OCI-LY1 (cell line): Measurements from ENCODE around the gene PRKCB.

ENCODE experiments used
- H2AFZ ChIP-seq: fragments of 200-600 bp; sonication (generic), shearing (Covaris generic); 2 replicates; pipeline ENCODE4 v1.6.0; 2014; ENCODE audit warnings: antibody characterized with exemption, mild to moderate bottlenecking, low read length
- H3F3A ChIP-seq: fragments of 200-600 bp; sonication (generic), shearing (Covaris generic); 2 replicates; pipeline ENCODE4 v1.6.0; 2014; ENCODE audit warnings: mild to moderate bottlenecking, antibody characterized with exemption, low read length, moderate library complexity; ENCODE audit not compliant: insufficient read depth
- H3K27ac ChIP-seq: fragments of 200-600 bp; sonication (generic); 2 replicates; pipeline ENCODE4 v1.5.1; 2014; ENCODE audit warnings: low read length, mixed run types, mild to moderate bottlenecking, low read depth; ENCODE audit not compliant: poor library complexity, severe bottlenecking
- H3K27me3 ChIP-seq: fragments of 200-600 bp; sonication (generic); 2 replicates; pipeline ENCODE4 v1.6.0; 2014; ENCODE audit warnings: antibody characterized with exemption, mild to moderate bottlenecking, low read length, moderate library complexity; ENCODE audit not compliant: insufficient read depth
- H3K36me3 ChIP-seq: fragments of 200-600 bp; sonication (generic); 2 replicates; pipeline ENCODE4 v1.6.1; 2014; ENCODE audit warnings: mild to moderate bottlenecking, antibody characterized with exemption, low read length, moderate library complexity, mixed read lengths; ENCODE audit not compliant: insufficient read depth
- H3K4me1 ChIP-seq: fragments of 200-600 bp; sonication (generic); 2 replicates; pipeline ENCODE4 v1.5.1; 2014; ENCODE audit warnings: mild to moderate bottlenecking, low read length, moderate library complexity; ENCODE audit not compliant: insufficient read depth, severe bottlenecking
- H3K4me2 ChIP-seq: fragments of 200-600 bp; sonication (generic), shearing (Covaris generic); 2 replicates; pipeline ENCODE4 v1.6.1; 2014; ENCODE audit warnings: low read length
- H3K4me3 ChIP-seq: fragments of 200-600 bp; sonication (generic); 2 replicates; pipeline ENCODE4 v1.5.1; 2014; ENCODE audit warnings: low read length, low read depth, mild to moderate bottlenecking, mixed read lengths; ENCODE audit not compliant: poor library complexity, severe bottlenecking
- H3K79me2 ChIP-seq: fragments of 200-600 bp; shearing (Covaris generic); 2 replicates; pipeline ENCODE4 v1.6.1; 2016; ENCODE audit warnings: mixed run types, low read length, mixed read lengths; ENCODE audit not compliant: insufficient read depth
- H3K9ac ChIP-seq: fragments of 200-600 bp; sonication (generic), shearing (Covaris generic); 2 replicates; pipeline ENCODE4 v1.6.1; 2014; ENCODE audit warnings: mild to moderate bottlenecking, low read length, mixed read lengths
- H3K9me2 ChIP-seq: fragments of 200-600 bp; sonication (generic), shearing (Covaris generic); 2 replicates; pipeline ENCODE4 v1.6.1; 2014; ENCODE audit warnings: low read depth, mild to moderate bottlenecking, low read length, mixed read lengths
- H3K9me3 ChIP-seq: fragments of 200-600 bp; shearing (Covaris generic); 2 replicates; pipeline ENCODE4 v1.6.1; 2014; ENCODE audit warnings: low read length, mixed read lengths
- H4K20me1 ChIP-seq: fragments of 200-600 bp; sonication (generic), shearing (Covaris generic); 2 replicates; pipeline ENCODE4 v1.6.0; 2016; ENCODE audit warnings: mild to moderate bottlenecking, low read length; ENCODE audit not compliant: insufficient read depth
- CTCF ChIP-seq: fragments of 200-600 bp; sonication (generic), shearing (Covaris generic); IDR thresholded peaks from 2 replicates; pipeline ENCODE4 v1.5.1; 2017; ENCODE audit warnings: mild to moderate bottlenecking, antibody characterized with exemption, low read length, moderate library complexity, mixed read lengths
- EZH2 ChIP-seq: fragments of 200-600 bp; sonication (generic), shearing (Covaris generic); IDR thresholded peaks from 2 replicates; pipeline ENCODE4 v1.8.0; 2017; ENCODE audit warnings: borderline replicate concordance, mixed run types, mild to moderate bottlenecking, antibody characterized with exemption, low read length, moderate library complexity, mixed read lengths

Gene PRKCB

DNA sequence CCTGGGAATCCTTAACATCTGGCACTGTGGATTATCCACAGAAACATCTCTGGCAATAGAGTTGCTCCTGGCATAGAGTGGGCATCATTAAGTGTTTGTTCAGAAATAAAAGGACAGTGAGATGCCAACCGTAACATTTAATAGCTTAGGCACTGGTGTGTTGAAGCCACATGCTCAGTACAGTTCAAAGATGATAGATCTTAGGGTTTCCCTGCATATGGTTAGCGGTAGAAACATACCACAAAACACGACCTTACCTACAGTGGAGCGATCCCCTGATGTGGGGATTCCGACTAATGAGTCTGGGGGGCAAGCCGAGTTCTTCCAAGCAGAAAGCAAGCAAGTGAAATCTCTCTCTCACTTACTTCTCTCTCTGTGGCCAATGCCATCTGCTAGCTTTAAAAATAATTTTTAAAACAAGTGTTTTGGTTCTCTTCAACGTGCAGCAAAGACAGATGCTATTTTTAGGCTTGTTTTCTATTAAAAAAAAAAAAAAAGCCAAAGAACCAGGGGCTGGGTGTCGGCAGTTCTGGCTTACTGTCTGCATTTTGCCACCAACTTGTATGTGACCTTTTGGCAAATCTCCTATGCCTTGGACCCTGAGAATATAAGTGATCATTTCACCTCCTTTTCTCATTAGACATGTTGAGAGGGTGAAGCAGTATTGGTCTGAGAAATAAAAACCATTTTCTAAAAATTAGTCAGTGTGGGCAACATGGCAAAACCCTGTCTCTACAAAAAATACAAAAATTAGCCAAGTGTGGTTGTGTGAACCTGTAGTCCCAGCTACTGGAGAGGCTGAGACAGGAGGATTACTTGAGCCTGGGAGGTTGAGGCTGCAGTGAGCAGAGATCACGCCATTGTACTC, 331.1 kb downstream of the PRKCB start:
- no peaks in the 10 kb centered on the region for H3K4me1 ChIP-seq
- H3K9ac ChIP-seq = no peak overlapping the region
- H3K36me3 ChIP-seq = no peaks in the 10 kb centered on the region
- no peak overlapping the region for H3K4me3 ChIP-seq
- no peak overlapping the region for H2AFZ ChIP-seq
- no peaks in the 10 kb centered on the region for H3K9me2 ChIP-seq
- no peaks in the 10 kb centered on the region for H3K9me3 ChIP-seq
- H3K4me2 ChIP-seq = no peak overlapping the region
- H4K20me1 ChIP-seq = no peaks in the 10 kb centered on the region
- no peak overlapping the region for H3K27ac ChIP-seq
- no peaks in the 10 kb centered on the region for H3F3A ChIP-seq
- no peaks in the 10 kb centered on the region for H3K79me2 ChIP-seq
- TF ChIP-seq EZH2 (no peak), CTCF (no peak)
- H3K27me3 ChIP-seq = no peaks in the 10 kb centered on the region

- Histone ChIP-seq H3K4me3 (no peak overlapping the region), H4K20me1 (no peaks in the 10 kb centered on the region), H3K9me3 (no peaks in the 10 kb centered on the region), H3K9me2 (no peaks in the 10 kb centered on the region), H3K27me3 (no peaks in the 10 kb centered on the region), H3F3A (no peaks in the 10 kb centered on the region), H3K9ac (no peak overlapping the region), H3K27ac (no peak overlapping the region), H3K79me2 (no peaks in the 10 kb centered on the region), H2AFZ (no peak overlapping the region), H3K36me3 (no peaks in the 10 kb centered on the region), H3K4me1 (no peaks in the 10 kb centered on the region), H3K4me2 (no peak overlapping the region)
- TF ChIP-seq EZH2 (no peak), CTCF (no peak)
Observed at GRCh38 chr16:24168856-24169255, 333.1 kb downstream of the PRKCB start.

- no peaks in the 10 kb centered on the region for H3K9me2 ChIP-seq
- H3K36me3 ChIP-seq = no peaks in the 10 kb centered on the region
- TF ChIP-seq CTCF (no peak), EZH2 (no peak)
- H3F3A ChIP-seq = no peaks in the 10 kb centered on the region
- no peaks in the 10 kb centered on the region for H4K20me1 ChIP-seq
- no peak overlapping the region for H2AFZ ChIP-seq
- H3K27me3 ChIP-seq = no peaks in the 10 kb centered on the region
- no peak overlapping the region for H3K9ac ChIP-seq
- H3K27ac ChIP-seq = no peak overlapping the region
- H3K79me2 ChIP-seq = no peaks in the 10 kb centered on the region
- no peaks in the 10 kb centered on the region for H3K4me1 ChIP-seq
- H3K4me2 ChIP-seq = no peak overlapping the region
- no peak overlapping the region for H3K4me3 ChIP-seq
- H3K9me3 ChIP-seq = no peaks in the 10 kb centered on the region
Observed at GRCh38 chr16:24170407-24170806, 334.6 kb downstream of the PRKCB start.
